ENCODE results near the gene IFNB1.
A peak's percentile ranks its signal among the peaks of the same experiment; 100 is the strongest.

IFNB1 gene

GRCh38 chr9:21085005-21085404, 7.3 kb upstream of the IFNB1 start:
- Histone ChIP-seq H3K36me3 (ENCODE audit: insufficient read depth, low read length) (no peaks in the 10 kb centered on the region), H3K4me1 (ENCODE audit: insufficient read depth, low read length) (peaks cover 6% of the 10 kb centered on the region), H2AFZ (ENCODE audit: low read depth, low read length) (no peak overlapping the region), H3K9me3 (ENCODE audit: low read length) (peaks cover 3% of the 10 kb centered on the region), H3K4me3 (ENCODE audit: low read length) (no peak overlapping the region), H3K27me3 (ENCODE audit: insufficient read depth, low read length) (no peaks in the 10 kb centered on the region)

GRCh38 chr9:21084242-21084850, 6.6 kb upstream of the IFNB1 start:
- Histone ChIP-seq H3K27me3 (ENCODE audit: insufficient read depth, low read length) (no peaks in the 10 kb centered on the region), H3K9me3 (ENCODE audit: low read length) (peaks cover 3% of the 10 kb centered on the region), H2AFZ (ENCODE audit: low read depth, low read length) (no peak overlapping the region), H3K4me3 (ENCODE audit: low read length) (no peak overlapping the region), H3K4me1 (ENCODE audit: insufficient read depth, low read length) (peaks cover 6% of the 10 kb centered on the region), H3K36me3 (ENCODE audit: insufficient read depth, low read length) (no peaks in the 10 kb centered on the region)

- Histone ChIP-seq H3K27me3 (ENCODE audit: insufficient read depth, low read length) (no peaks in the 10 kb centered on the region), H2AFZ (ENCODE audit: low read depth, low read length) (no peak overlapping the region)
Measured at GRCh38 chr9:21082671-21083070, 4.9 kb upstream of the IFNB1 start.

DNA sequence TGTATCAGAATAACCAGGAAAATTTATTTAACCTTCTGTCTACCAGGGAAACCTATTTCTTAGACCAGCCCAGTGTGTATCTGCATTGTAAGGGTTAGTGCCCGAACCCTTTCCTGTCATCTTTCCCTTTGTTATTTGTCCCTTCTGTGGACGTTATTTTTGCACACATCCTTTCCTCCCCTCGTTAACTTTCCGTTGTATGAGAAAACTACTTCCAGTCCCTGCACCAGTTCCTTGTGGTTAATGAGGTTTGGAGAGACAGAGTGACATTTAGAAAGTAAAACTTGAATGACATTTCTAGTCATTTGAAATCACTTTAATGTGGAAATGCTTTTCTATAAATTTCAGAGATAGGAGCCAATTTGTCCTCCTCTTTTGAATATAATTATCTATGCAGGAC, 4.3 kb upstream of the IFNB1 start:
- Histone ChIP-seq H3K4me3 (ENCODE audit: low read length) (no peak overlapping the region), H2AFZ (ENCODE audit: low read depth, low read length) (no peak overlapping the region), H3K27me3 (ENCODE audit: insufficient read depth, low read length) (no peaks in the 10 kb centered on the region)

More at GRCh38 chr9:21082671-21083070, 4.9 kb upstream of the IFNB1 start:
- peaks cover 3% of the 10 kb centered on the region for H3K9me3 ChIP-seq (ENCODE audit: low read length)
- no peak overlapping the region for H3K4me3 ChIP-seq (ENCODE audit: low read length)
- H3K4me1 ChIP-seq (ENCODE audit: insufficient read depth, low read length) = peaks cover 6% of the 10 kb centered on the region
- no peaks in the 10 kb centered on the region for H3K36me3 ChIP-seq (ENCODE audit: insufficient read depth, low read length)

GRCh38 chr9:21081451-21081850, 3.7 kb upstream of the IFNB1 start:
- Histone ChIP-seq H3K4me1 (ENCODE audit: insufficient read depth, low read length) (peaks cover 6% of the 10 kb centered on the region), H2AFZ (ENCODE audit: low read depth, low read length) (no peak overlapping the region), H3K36me3 (ENCODE audit: insufficient read depth, low read length) (no peaks in the 10 kb centered on the region), H3K9me3 (ENCODE audit: low read length) (no peaks in the 10 kb centered on the region), H3K4me3 (ENCODE audit: low read length) (no peak overlapping the region), H3K27me3 (ENCODE audit: insufficient read depth, low read length) (no peaks in the 10 kb centered on the region)

More for the DNA sequence above, 4.3 kb upstream of the IFNB1 start:
- H3K9me3 ChIP-seq (ENCODE audit: low read length) = peaks cover 2% of the 10 kb centered on the region
- peaks cover 6% of the 10 kb centered on the region for H3K4me1 ChIP-seq (ENCODE audit: insufficient read depth, low read length)
- H3K36me3 ChIP-seq (ENCODE audit: insufficient read depth, low read length) = no peaks in the 10 kb centered on the region

- peaks cover 6% of the 10 kb centered on the region for H3K4me1 ChIP-seq (ENCODE audit: insufficient read depth, low read length)
Measured at GRCh38 chr9:21080793-21081192, 3.1 kb upstream of the IFNB1 start.

GRCh38 chr9:21078702-21079101, 960 bp upstream of the IFNB1 start:
- Histone ChIP-seq H3K4me1 (ENCODE audit: insufficient read depth, low read length) (peaks cover 10% of the 10 kb centered on the region), H3K36me3 (ENCODE audit: insufficient read depth, low read length) (no peaks in the 10 kb centered on the region), H2AFZ (ENCODE audit: low read depth, low read length) (no peak overlapping the region), H3K27me3 (ENCODE audit: insufficient read depth, low read length) (no peaks in the 10 kb centered on the region), H3K4me3 (ENCODE audit: low read length) (no peak overlapping the region), H3K9me3 (ENCODE audit: low read length) (no peaks in the 10 kb centered on the region)

More at GRCh38 chr9:21080793-21081192, 3.1 kb upstream of the IFNB1 start:
- no peaks in the 10 kb centered on the region for H3K27me3 ChIP-seq (ENCODE audit: insufficient read depth, low read length)
- no peaks in the 10 kb centered on the region for H3K9me3 ChIP-seq (ENCODE audit: low read length)
- no peak overlapping the region for H3K4me3 ChIP-seq (ENCODE audit: low read length)
- H2AFZ ChIP-seq (ENCODE audit: low read depth, low read length) = no peak overlapping the region
- no peaks in the 10 kb centered on the region for H3K36me3 ChIP-seq (ENCODE audit: insufficient read depth, low read length)

- Histone ChIP-seq H3K4me3 (ENCODE audit: low read length) (no peak overlapping the region), H3K9me3 (ENCODE audit: low read length) (no peaks in the 10 kb centered on the region), H3K27me3 (ENCODE audit: insufficient read depth, low read length) (no peaks in the 10 kb centered on the region), H3K36me3 (ENCODE audit: insufficient read depth, low read length) (no peaks in the 10 kb centered on the region), H2AFZ (ENCODE audit: low read depth, low read length) (peak overlapping the region; percentile 44), H3K4me1 (ENCODE audit: insufficient read depth, low read length) (peaks cover 4% of the 10 kb centered on the region)
Measured at GRCh38 chr9:21075484-21075883, 2.3 kb downstream of the IFNB1 start.

DNA sequence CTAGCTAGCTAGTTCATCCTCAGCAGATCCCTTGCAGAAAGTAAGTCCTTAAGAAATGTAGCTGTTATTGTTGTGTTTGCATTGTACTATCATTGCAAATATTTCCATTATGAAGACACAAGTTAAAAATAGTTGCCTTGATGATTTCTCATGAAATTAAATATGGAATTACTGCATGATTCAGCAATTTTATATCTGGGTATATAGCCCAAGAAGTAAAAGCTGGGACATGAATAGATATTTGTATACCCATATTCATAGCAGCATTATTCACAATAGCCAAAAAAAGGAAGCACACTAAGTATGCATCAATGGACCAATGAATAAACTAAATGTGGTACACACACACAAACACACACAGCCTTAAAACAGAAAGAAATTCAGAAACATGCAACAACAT, 6.8 kb downstream of the IFNB1 start:
- no peak overlapping the region for H2AFZ ChIP-seq (ENCODE audit: low read depth, low read length)
- peaks cover 4% of the 10 kb centered on the region for H3K4me1 ChIP-seq (ENCODE audit: insufficient read depth, low read length)
- H3K36me3 ChIP-seq (ENCODE audit: insufficient read depth, low read length) = no peaks in the 10 kb centered on the region

GRCh38 chr9:21070171-21070571, 7.6 kb downstream of the IFNB1 start:
- H3K4me3 ChIP-seq (ENCODE audit: low read length) = no peak overlapping the region
- no peaks in the 10 kb centered on the region for H3K36me3 ChIP-seq (ENCODE audit: insufficient read depth, low read length)
- H2AFZ ChIP-seq (ENCODE audit: low read depth, low read length) = no peak overlapping the region
- H3K9me3 ChIP-seq (ENCODE audit: low read length) = no peaks in the 10 kb centered on the region
- H3K27me3 ChIP-seq (ENCODE audit: insufficient read depth, low read length) = no peaks in the 10 kb centered on the region
- peaks cover 1% of the 10 kb centered on the region for H3K4me1 ChIP-seq (ENCODE audit: insufficient read depth, low read length)

More for the DNA sequence above, 6.8 kb downstream of the IFNB1 start:
- Histone ChIP-seq H3K27me3 (ENCODE audit: insufficient read depth, low read length) (no peaks in the 10 kb centered on the region), H3K9me3 (ENCODE audit: low read length) (no peaks in the 10 kb centered on the region), H3K4me3 (ENCODE audit: low read length) (no peak overlapping the region)

DNA sequence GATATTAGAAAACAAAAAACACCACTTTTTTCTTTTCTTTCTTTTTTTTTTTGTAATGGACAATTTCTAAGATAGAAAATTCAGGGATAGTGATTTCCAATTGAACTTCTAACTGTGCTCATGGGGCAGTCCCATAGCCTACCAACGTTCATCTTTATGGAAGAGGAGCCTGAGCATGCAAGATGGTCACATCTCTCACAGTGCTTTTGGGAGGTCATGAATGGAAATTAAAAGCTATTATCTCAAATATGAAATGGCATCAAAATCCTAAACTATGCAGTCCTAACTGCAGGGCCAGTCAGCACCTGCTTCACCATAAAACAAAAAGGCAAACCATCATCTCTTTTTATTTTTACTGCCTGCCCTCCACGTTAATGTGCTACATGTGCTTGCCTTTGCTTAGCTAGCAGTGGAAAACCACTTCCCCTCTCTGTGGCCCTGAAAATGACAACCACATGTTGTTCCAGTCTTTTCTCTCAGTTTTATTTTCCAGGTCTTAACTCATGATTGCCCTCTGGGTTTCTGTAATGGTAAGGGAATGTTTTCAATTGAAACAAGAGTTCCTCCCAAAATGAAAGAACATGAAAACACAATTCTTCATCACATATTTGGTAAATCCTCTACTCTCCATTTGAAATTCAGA, 16.7 kb downstream of the IFNB1 start:
- H2AFZ ChIP-seq (ENCODE audit: low read depth, low read length) = no peak overlapping the region
- no peaks in the 10 kb centered on the region for H3K4me1 ChIP-seq (ENCODE audit: insufficient read depth, low read length)
- no peak overlapping the region for H3K4me3 ChIP-seq (ENCODE audit: low read length)
- peaks cover 2% of the 10 kb centered on the region for H3K9me3 ChIP-seq (ENCODE audit: low read length)
- H3K27me3 ChIP-seq (ENCODE audit: insufficient read depth, low read length) = no peaks in the 10 kb centered on the region
- H3K36me3 ChIP-seq (ENCODE audit: insufficient read depth, low read length) = no peaks in the 10 kb centered on the region

DNA sequence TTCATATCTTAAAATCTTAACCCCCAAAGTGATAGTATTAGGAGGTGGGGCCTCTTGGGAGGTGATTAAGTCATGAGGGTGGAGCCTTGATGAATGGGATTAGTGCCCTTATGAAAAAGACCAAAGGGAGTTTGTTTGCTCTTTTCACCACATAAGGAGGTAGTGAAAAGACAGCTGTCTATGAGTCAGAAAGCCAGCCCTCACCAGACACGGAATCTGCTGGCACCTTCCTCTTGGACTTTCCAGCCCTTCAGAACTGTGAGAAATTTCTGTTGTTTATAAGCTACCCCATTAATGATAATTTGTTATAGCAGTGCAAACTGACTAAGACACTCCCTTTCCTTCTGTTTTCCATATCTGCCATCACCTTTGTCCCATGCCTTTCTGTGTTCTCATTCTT, 20.8 kb downstream of the IFNB1 start:
- Histone ChIP-seq H2AFZ (ENCODE audit: low read depth, low read length) (no peak overlapping the region), H3K4me3 (ENCODE audit: low read length) (no peak overlapping the region), H3K4me1 (ENCODE audit: insufficient read depth, low read length) (peaks cover under 1% of the 10 kb centered on the region), H3K27me3 (ENCODE audit: insufficient read depth, low read length) (no peaks in the 10 kb centered on the region), H3K9me3 (ENCODE audit: low read length) (peaks cover 2% of the 10 kb centered on the region), H3K36me3 (ENCODE audit: insufficient read depth, low read length) (no peaks in the 10 kb centered on the region)

DNA sequence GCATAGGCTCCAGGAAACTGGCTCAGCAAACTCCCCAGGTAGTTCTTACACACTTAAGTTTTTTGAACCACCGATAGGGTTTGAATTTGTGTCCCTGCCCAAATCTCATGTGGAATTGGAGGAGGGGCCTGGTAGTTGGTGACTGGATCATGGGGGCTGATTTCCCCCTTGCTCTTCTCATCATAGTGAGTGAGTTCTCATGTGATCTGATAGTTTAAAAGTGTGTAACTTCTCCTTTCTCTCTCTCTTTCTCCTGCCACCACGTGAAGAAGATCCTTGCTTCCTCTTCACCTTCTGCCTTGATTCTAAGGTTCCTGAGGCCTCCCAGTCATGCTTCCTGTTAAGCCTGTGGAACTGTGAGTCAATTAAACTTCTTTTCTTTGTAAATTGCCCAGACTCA, 23.9 kb downstream of the IFNB1 start:
- Histone ChIP-seq H3K4me3 (ENCODE audit: low read length) (no peak overlapping the region), H3K9me3 (ENCODE audit: low read length) (peaks cover 2% of the 10 kb centered on the region), H3K36me3 (ENCODE audit: insufficient read depth, low read length) (no peaks in the 10 kb centered on the region)

GRCh38 chr9:21047281-21047691, 30.5 kb downstream of the IFNB1 start:
- Histone ChIP-seq H3K27me3 (ENCODE audit: insufficient read depth, low read length) (no peaks in the 10 kb centered on the region), H3K36me3 (ENCODE audit: insufficient read depth, low read length) (no peaks in the 10 kb centered on the region), H3K4me3 (ENCODE audit: low read length) (no peak overlapping the region), H3K4me1 (ENCODE audit: insufficient read depth, low read length) (peaks cover 4% of the 10 kb centered on the region), H2AFZ (ENCODE audit: low read depth, low read length) (no peak overlapping the region), H3K9me3 (ENCODE audit: low read length) (no peaks in the 10 kb centered on the region)

More for the DNA sequence above, 23.9 kb downstream of the IFNB1 start:
- Histone ChIP-seq H3K4me1 (ENCODE audit: insufficient read depth, low read length) (peaks cover 4% of the 10 kb centered on the region), H2AFZ (ENCODE audit: low read depth, low read length) (no peak overlapping the region), H3K27me3 (ENCODE audit: insufficient read depth, low read length) (no peaks in the 10 kb centered on the region)

Data from neuron (in vitro differentiated cells).